Umbilical cord (tissue), 2 donors: Measurements from ENCODE around the gene RAVER1. TPM values are rescaled to one million over a fixed set of nuclear protein-coding genes. Genes with fewer than 3 reads are reported as not detected.
"Not testable (repeated sequence)": the region's sequence is repeated elsewhere in the genome, so short reads cannot be mapped to it uniquely, and the experiment has no call there.

Experiments used
- DNase-seq: peaks from one replicate; pipeline ENCODE4 v3.0.0-alpha.2; 2015; ENCODE audit warnings: low spot score
- total RNA-seq: library from RNA; depleted of rRNA; stranded (reverse); fragments of >200 nt; gene quantifications from one replicate; pipeline ENCODE4 v1.2.3, GENCODE V29; 2014; ENCODE audit warnings: low replicate concordance; ENCODE audit not compliant: insufficient read depth

Gene RAVER1
- total RNA-seq, 1 donor from 2014 or later, result 5.8 TPM

- DNase-seq, result no peak
These were observed 13.2 kb upstream of the RAVER1 start for GRCh38 chr19:10346509-10346908.

GRCh38 chr19:10344780-10345179, 11.5 kb upstream of the RAVER1 start:
- no peak for DNase-seq

GRCh38 chr19:10343495-10343894, 10.2 kb upstream of the RAVER1 start:
- DNase-seq, result no peak

DNA sequence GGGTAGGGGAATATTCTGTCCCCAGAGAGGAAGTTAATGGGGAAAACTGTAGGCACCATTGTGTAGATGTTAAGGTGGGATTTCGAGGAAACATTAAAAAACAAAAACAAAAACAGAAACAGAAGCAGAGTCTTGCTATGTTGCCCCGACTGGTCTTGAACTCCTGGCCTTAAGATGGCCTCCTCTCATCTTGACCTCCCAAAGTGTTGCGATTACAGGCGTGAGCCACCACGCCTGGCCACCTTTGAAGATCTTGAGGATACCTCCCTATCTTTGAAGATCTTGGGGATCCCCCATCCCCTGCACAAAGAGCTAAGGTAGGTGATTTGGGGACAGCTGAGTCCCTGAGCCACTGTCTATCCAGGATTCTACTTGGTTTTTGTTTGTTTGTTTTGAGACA, 6.6 kb upstream of the RAVER1 start:
- DNase-seq, result no peak

GRCh38 chr19:10339380-10339960, 6.1 kb upstream of the RAVER1 start, which contains the start of gene ICAM3:
Gene ICAM3 (minus strand): TSS chr19:10339624. CDS start chr19:10339614, 10 bp downstream.
- no peak for DNase-seq

- no peak for DNase-seq
These were observed 5.6 kb upstream of the RAVER1 start for GRCh38 chr19:10338940-10339339.

- DNase-seq, result not testable (repeated sequence)
These were observed 3.4 kb upstream of the RAVER1 start for GRCh38 chr19:10336725-10337124.

GRCh38 chr19:10335352-10335985, 2.1 kb upstream of the RAVER1 start:
- no peak for DNase-seq

DNA sequence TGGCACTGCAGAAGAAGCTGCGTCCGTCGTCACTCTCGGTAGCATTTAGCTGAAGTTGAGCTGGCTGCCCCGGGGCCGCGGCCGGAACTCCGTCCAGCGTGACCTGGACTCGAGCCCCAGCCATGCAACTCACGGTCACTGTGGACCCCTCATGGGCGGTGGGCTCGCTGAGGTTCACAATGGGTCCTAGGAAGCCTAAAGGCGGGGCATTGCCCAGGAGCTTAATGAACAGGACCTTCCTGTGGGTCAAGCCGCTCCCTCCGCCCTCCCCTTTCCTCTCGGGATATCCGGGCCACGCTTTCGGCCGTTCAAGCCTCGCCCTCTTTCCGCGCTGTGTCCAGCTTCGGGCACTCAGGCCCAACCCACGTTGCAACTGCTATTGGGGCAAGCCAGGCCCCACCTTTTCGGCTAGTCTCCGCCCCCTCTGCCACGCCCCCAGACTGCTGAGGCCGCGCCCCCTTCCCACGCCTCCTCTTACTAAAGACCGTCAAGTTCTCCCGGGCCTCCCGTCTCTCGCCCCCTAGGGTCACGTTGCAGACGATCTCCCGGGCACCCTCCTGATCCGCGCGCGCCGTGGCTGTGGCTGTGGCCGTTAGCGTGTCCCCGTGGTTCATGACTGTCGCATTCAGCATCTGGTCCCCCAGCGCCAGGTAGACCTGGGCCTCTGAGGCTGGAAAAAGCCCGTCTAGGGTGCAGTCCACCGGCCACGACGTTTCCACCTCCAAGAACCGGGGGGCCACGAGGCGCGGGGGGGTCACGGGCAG, 1.4 kb upstream of the RAVER1 start:
- DNase-seq, result peak; percentile 97

- DNase-seq, result peak; percentile 10
These were observed 644 bp upstream of the RAVER1 start for GRCh38 chr19:10333758-10334587.

- DNase-seq, result no peak
These were observed 968 bp downstream of the RAVER1 start for GRCh38 chr19:10332158-10332964.

- no peak for DNase-seq
These were observed 3.8 kb downstream of the RAVER1 start for GRCh38 chr19:10329555-10329954.

DNA sequence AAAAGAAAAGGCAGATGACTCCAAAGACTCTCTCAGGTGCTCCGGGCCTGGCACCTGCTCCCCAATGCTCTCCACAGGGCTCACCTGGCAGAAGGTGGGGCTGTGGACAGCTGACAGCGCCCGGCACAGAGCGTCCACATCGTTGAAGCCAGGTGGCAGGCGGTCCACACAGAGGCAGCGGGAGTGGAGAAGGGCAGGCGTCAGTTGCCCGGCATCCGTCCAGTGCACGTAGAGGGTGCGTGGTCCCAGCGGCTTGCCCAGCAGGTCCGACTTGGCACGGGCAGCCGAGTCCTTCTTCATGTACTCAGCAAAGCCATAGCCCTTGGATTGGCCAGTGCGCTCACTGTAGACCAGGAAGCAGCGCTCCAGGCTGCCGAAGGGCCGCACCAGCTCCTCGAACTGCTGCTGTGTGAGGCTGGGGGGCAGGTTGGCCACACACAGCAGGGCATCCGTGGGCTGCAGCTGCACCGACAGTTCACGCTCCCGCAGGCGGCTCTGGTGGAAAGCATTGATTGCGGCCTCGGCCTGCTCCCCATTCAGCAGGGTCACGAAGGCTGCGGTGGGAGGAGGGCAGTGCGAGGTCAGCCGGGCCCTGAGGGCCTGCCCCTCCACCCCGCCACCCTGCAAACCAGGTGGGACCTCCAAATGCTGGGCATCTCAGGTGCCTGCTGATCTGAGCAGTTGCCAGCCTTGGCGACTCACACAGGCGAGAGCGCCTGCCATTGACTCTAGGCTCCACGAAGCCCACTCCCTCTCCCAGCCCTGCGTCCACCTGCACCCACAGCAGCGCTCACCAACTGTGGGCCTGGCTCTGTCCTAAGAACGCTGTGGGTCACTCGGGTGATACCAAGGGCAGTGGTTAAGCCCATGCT, 4.5 kb downstream of the RAVER1 start:
- DNase-seq, result no peak

GRCh38 chr19:10327793-10328192, 5.5 kb downstream of the RAVER1 start:
- DNase-seq, result no peak

GRCh38 chr19:10325732-10326131, 7.6 kb downstream of the RAVER1 start:
- DNase-seq, result no peak

DNA sequence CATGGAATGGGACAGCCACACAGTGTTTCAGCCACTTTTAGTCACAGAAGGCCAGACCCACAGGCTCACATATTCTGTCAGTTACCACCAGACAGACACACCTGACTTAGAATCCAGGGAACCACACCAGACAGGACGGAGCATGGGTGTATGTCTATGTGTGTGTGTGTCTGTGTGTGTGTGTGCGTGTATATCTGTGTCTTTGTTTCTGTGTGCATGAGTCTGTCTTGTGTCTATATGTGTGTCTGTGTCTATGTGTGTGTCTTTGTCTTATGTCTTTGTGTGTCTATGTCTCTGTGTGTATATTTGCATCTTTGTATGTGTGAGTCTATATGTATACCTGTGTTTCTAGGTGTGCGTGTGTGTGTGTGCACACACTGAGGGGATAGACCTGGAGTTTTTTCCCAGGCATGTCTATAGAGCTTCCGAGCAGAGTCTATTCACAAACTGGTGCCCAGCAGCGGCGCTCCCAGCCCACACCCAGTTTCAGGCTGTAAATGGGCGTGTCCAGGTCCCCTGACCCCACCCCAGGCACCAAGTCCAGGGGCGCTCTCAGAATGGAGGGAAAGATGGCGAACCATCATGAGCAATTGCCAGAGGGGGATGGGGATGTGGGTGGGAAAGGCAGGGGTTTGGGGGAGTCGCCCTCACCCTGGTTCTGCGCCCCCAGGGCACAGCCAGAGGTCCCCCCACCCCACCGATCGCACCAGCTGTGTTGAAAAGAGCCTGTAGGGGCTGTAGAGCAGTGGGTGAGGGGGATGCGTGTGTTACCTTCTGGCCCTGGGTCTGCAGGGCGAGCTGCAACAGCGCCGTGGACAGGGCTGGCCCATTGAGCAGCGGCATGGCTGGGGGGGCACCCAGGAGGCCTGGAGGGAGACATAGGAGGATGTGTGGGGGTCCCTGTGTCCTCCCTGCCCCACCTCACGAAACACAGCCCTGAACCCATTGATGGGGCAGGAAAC, 11.2 kb downstream of the RAVER1 start:
- DNase-seq, result no peak

GRCh38 chr19:10321417-10321797, 11.9 kb downstream of the RAVER1 start:
- DNase-seq, result no peak

DNA sequence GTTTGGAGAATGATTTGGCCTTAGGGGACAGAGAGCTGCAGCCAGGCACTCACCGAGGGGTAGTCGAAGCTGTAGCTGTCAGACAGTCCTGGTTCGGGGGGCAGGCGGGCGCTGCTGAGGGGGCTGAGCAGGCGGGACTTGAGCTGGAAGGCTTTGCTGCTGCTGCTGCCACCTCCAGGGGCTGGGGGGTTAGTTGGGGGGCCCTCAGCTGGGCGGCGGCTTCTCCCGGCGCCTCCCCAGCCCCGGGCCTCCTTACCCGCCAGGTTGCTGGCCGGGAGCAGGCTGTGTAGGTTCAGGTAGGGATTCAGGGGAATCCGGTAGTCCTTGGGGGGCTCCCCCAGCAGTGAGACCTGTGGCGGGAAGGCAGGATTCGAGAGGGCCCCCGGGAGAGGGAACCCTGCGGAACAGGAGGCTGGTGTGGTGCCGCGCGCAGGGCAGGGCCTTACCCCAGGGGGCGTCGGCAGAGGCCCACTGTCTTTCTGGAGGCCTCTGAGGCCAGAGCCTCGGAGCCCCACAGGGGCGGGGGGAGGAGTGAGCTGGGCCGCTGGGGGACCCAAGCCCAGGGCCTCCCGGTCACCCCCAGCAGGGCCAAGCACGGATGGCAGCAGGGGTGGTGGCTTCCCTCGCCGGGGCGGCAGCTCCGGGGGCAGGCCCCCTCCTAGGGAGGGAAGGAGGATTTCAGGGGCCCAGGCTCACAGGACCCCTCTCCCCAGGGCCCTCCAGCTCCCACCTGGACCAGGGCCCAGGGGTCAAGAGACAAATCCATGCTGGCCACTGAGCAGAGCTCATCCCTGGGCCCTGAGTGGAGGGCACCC, 12.5 kb downstream of the RAVER1 start:
- no peak for DNase-seq
